Measurements from ENCODE around the gene CAPN13. TPM values are rescaled to one million over a fixed set of nuclear protein-coding genes. Genes with fewer than 3 reads are reported as not detected.

Gene CAPN13
- total and polyA plus RNA-seq, 8 donors = 6.4 to 93.3 (median 44.3) TPM

GRCh38 chr2:30688956-30689401, 118.3 kb downstream of the CAPN13 start:
- DNase-seq = peak in 1 of 2 donors; percentile 32
- no peak for TF ChIP-seq EP300 (IDR thresholded peaks at IDR 0.05)
- TF ChIP-seq POLR2A (IDR thresholded peaks at IDR 0.05) = no peak
- no peak for TF ChIP-seq CTCF (IDR thresholded peaks at IDR 0.05)
- TF ChIP-seq POLR2AphosphoS5 (IDR thresholded peaks at IDR 0.05) = no peak
- Histone ChIP-seq H3K27ac (peak overlapping the region in 4 of 5 donors; percentile 26 to 80 (median 48)), H3K27me3 (no peaks in the 10 kb centered on the region), H3K36me3 (no peaks in the 10 kb centered on the region), H3K9me3 (no peaks in the 10 kb centered on the region), H3K4me3 (no peak overlapping the region), H3K4me1 (peaks cover 0 to 39% (median 6%) of the 10 kb centered on the region in 4 donors)
- 49 to 83% (median 76%) methylated on average over 4 of the region's 4 CpGs for WGBS, 5 donors
- intact Hi-C loops (cut with DNase I; ENCODE audit: low total_unique reads) = no loop called here

- no peak for TF ChIP-seq CTCF (IDR thresholded peaks at IDR 0.05)
These were observed 120.6 kb downstream of the CAPN13 start for GRCh38 chr2:30686669-30687068.

GRCh38 chr2:30686000-30686399, 121.2 kb downstream of the CAPN13 start:
- Histone ChIP-seq H3K27ac (no peak overlapping the region), H3K9me3 (no peaks in the 10 kb centered on the region), H3K27me3 (no peaks in the 10 kb centered on the region), H3K36me3 (no peaks in the 10 kb centered on the region), H3K4me1 (peaks cover 0 to 37% (median 6%) of the 10 kb centered on the region in 4 donors), H3K4me3 (no peak overlapping the region)
- TF ChIP-seq CTCF (IDR thresholded peaks at IDR 0.05) = peak in 1 of 7 experiments; percentile 15
- TF ChIP-seq EP300 (IDR thresholded peaks at IDR 0.05) = no peak
- DNase-seq = peak in 1 of 2 donors; percentile 60
- 61 to 94% (median 69%) methylated on average over 2 of the region's 2 CpGs for WGBS, 5 donors
- intact Hi-C loops (cut with DNase I; ENCODE audit: low total_unique reads) = no loop called here

More at GRCh38 chr2:30686669-30687068, 120.6 kb downstream of the CAPN13 start:
- H3K9me3 ChIP-seq = no peaks in the 10 kb centered on the region
- no peaks in the 10 kb centered on the region for H3K27me3 ChIP-seq
- no peak for DNase-seq
- no peaks in the 10 kb centered on the region for H3K36me3 ChIP-seq
- intact Hi-C loops (cut with DNase I; ENCODE audit: low total_unique reads) = no loop called here
- peaks cover 0 to 37% (median 6%) of the 10 kb centered on the region in 4 donors for H3K4me1 ChIP-seq
- H3K4me3 ChIP-seq = no peak overlapping the region
- WGBS, 5 donors = 43 to 68% (median 45%) methylated on average over 4 of the region's 4 CpGs
- no peak overlapping the region for H3K27ac ChIP-seq

GRCh38 chr2:30684996-30685395, 122.2 kb downstream of the CAPN13 start:
- Histone ChIP-seq H3K4me1 (peaks cover 0 to 31% (median 6%) of the 10 kb centered on the region in 4 donors), H3K27me3 (no peaks in the 10 kb centered on the region), H3K4me3 (no peak overlapping the region), H3K9me3 (no peaks in the 10 kb centered on the region), H3K27ac (no peak overlapping the region), H3K36me3 (no peaks in the 10 kb centered on the region)
- WGBS, 5 donors = 81 to 98% (median 94%) methylated on average over 2 to 3 of the region's 3 CpGs
- no peak for DNase-seq
- intact Hi-C loops (cut with DNase I; ENCODE audit: low total_unique reads) = no loop called here
- TF ChIP-seq EP300 (IDR thresholded peaks at IDR 0.05) (no peak), POLR2AphosphoS5 (IDR thresholded peaks at IDR 0.05) (no peak), POLR2A (IDR thresholded peaks at IDR 0.05) (no peak), CTCF (IDR thresholded peaks at IDR 0.05) (no peak)

All from stomach (tissue), 9 donors.